HepG2 (cell line): Measurements from ENCODE around the gene GSG1. TPM values are rescaled to one million over a fixed set of nuclear protein-coding genes. Genes with fewer than 3 reads are reported as not detected.
A peak's percentile ranks its signal among the peaks of the same experiment; 100 is the strongest.

ENCODE experiments used
- FOSL1 ChIP-seq: sonication (generic); formaldehyde crosslinking; IDR thresholded peaks from 2 replicates; pipeline ENCODE4 v1.9.0; 2021; ENCODE audit warnings: missing genetic modification reagents, borderline replicate concordance
- FOSL2 ChIP-seq: sonication (generic); formaldehyde crosslinking; IDR thresholded peaks from 2 replicates; pipeline ENCODE4 v1.4.0; 2020; ENCODE audit warnings: missing genetic modification reagents
- FOXA1 ChIP-seq, 2 experiments: fragments of 450-650 bp in 1 of 2; sonication (generic) in 1 of 2; formaldehyde crosslinking in 1 of 2; IDR thresholded peaks; 2 replicates each; pipeline versions ENCODE4 v1.4.0 to v1.6.1; 2016 to 2020; ENCODE audit warnings: missing genetic modification reagents in 1 of 2
- MAFG ChIP-seq: sonication (generic); formaldehyde crosslinking; IDR thresholded peaks from 2 replicates; pipeline ENCODE4 v1.5.1; 2020; ENCODE audit warnings: mild to moderate bottlenecking, missing genetic modification reagents
- MBNL3 ChIP-seq: fragments of 250-450 bp; sonication (Bioruptor Pico); conservative IDR thresholded peaks from 2 replicates; pipeline ENCODE4 v1.8.0; 2022; ENCODE audit warnings: mild to moderate bottlenecking, inconsistent platforms
- NKX3-1 ChIP-seq: sonication (generic); formaldehyde crosslinking; IDR thresholded peaks from 2 replicates; pipeline ENCODE4 v1.5.0; 2020; ENCODE audit warnings: missing genetic modification reagents
- PRDM10 ChIP-seq: sonication (generic); formaldehyde crosslinking; IDR thresholded peaks from 2 replicates; pipeline ENCODE4 v1.4.0; 2020; ENCODE audit warnings: low read depth, missing genetic modification reagents
- RNF2 ChIP-seq: fragments of 450-650 bp; conservative IDR thresholded peaks from 2 replicates; pipeline ENCODE4 v1.6.1; 2016; ENCODE audit warnings: low read depth
- ZHX2 ChIP-seq, 2 experiments: sonication (generic) in 1 of 2; formaldehyde crosslinking in 1 of 2; IDR thresholded peaks; 2 replicates each; pipeline versions ENCODE4 v1.6.1 to v1.9.0; 2014 to 2022; ENCODE audit warnings: antibody characterized with exemption in 1 of 2, borderline replicate concordance in 1 of 2, inconsistent platforms in 1 of 2, low read depth in 1 of 2, missing genetic modification reagents in 1 of 2
- ZMYM4 ChIP-seq: sonication (generic); formaldehyde crosslinking; IDR thresholded peaks from 2 replicates; pipeline ENCODE4 v1.8.1; 2023; ENCODE audit warnings: mild to moderate bottlenecking, missing genetic modification reagents
- ZNF550 ChIP-seq: sonication (generic); formaldehyde crosslinking; IDR thresholded peaks from 2 replicates; pipeline ENCODE4 v1.4.0; 2020; ENCODE audit warnings: mild to moderate bottlenecking, missing genetic modification reagents, borderline replicate concordance
- ZNF687 ChIP-seq: sonication (generic); formaldehyde crosslinking; IDR thresholded peaks from 2 replicates; pipeline ENCODE4 v1.5.1; 2020; ENCODE audit warnings: mild to moderate bottlenecking, missing genetic modification reagents, moderate library complexity
- ZNF747 ChIP-seq: sonication (generic); formaldehyde crosslinking; IDR thresholded peaks from 2 replicates; pipeline ENCODE4 v1.8.1; 2023; ENCODE audit warnings: missing genetic modification reagents, mild to moderate bottlenecking, borderline replicate concordance
- polyA plus RNA-seq, 8 experiments: library from polyadenylated mRNA; depleted of rRNA in 3 of 8; stranded (reverse) in 7 of 8; unstranded in 1 of 8; fragments of >200 nt; fragmentation: Illumina TruSeq in 4 of 8; extraction: Trizol in 4 of 8; gene quantifications; 2 replicates each; pipeline versions ENCODE4 v1.2.1 to v1.2.3, GENCODE V29; 2011 to 2016; ENCODE audit warnings: low read depth in 4 of 8, missing spikeins in 1 of 8, mixed read lengths in 1 of 8; ENCODE audit not compliant: insufficient read depth in 1 of 8
- total RNA-seq, 5 experiments: library from RNA; depleted of rRNA; stranded (reverse); fragments of >200 nt; fragmentation: Illumina TruSeq; extraction: Trizol; gene quantifications; 2 replicates each; pipeline ENCODE4 v1.2.3, GENCODE V29; 2016; ENCODE audit warnings: low read depth in 1 of 5

The GSG1 gene
- total and polyA plus RNA-seq, 2 of the 13 experiments (the other 11 are each of a cell fraction or from before 2014, with no cell fraction given), result not detected

- TF ChIP-seq NKX3-1 (CRISPR knock-in tag) (no peak), FOXA1 (IDR thresholded peaks at IDR 0.05) (no peak), FOXA1 (CRISPR knock-in tag; IDR thresholded peaks at IDR 0.05) (no peak), MBNL3 (CRISPR knock-in tag) (no peak), FOSL2 (0 out of 2 replicates have a peak, but pooled peaks have one; percentile 24), ZNF747 (CRISPR knock-in tag) (no peak), MAFG (CRISPR knock-in tag) (no peak), ZNF550 (CRISPR knock-in tag) (no peak), PRDM10 (CRISPR knock-in tag) (no peak), ZHX2 (IDR thresholded peaks at IDR 0.05; ENCODE audit: low read depth) (no peak), ZHX2 (CRISPR knock-in tag; IDR thresholded peaks at IDR 0.05; ENCODE audit: borderline replicate concordance) (no peak), ZMYM4 (CRISPR knock-in tag) (no peak), ZNF687 (peak; percentile 62), RNF2 (peak; percentile 21), FOSL1 (no peak)
These were observed 2.3 kb downstream of the GSG1 start (continued) for GRCh38 chr12:13100882-13101769.
